ENCODE data around the gene SLC12A3.
A peak's percentile ranks its signal among the peaks of the same experiment; 100 is the strongest.
"Not testable (repeated sequence)": the region's sequence is repeated elsewhere in the genome, so short reads cannot be mapped to it uniquely, and the experiment has no call there.

SLC12A3 gene

DNA sequence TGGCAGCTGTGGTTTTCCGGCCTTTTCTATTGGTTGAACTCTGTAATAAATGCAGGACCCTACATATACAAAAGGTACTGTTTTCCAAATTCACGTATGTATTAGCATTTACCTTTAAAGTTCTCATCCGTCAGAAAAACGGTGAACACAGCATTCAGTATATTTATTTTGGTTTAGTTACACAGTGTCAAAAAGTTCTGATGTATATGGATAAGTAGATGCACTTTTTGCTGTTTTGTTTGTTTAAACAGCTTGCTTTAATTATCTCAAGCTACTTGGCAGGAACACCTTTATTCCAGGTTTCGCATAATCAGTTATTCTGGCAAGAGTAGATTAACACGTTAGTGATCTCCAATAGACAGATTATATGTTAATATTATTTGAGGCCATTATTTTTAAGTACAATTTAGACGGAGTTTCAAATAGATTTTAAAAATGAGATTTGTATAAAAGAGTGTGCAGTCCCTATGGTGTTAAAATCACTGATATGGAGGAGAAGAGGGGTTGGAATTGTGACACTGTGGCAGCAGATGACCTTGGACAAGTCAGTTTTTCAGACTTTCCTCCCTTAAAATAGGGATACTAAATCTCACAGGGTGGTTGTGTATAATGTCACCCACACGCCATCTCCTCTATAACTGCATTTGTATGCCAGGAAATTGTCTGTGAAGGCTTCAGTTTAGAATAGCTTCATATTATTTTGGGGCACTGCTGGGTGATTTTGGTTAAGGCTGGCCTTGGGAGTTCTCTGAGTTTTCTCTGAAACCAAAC is 69.0 kb downstream of the SLC12A3 start:
- H3K9ac ChIP-seq (ENCODE audit: low read depth, low read length), result no peak overlapping the region
- H3K4me3 ChIP-seq (ENCODE audit: low read depth, low read length), result peak overlapping the region; percentile 86
- H3K9me3 ChIP-seq (ENCODE audit: control insufficient read depth, insufficient read depth, low read length), result no peaks in the 10 kb centered on the region
- H3K27me3 ChIP-seq (ENCODE audit: control insufficient read depth, insufficient read depth, low read length), result no peaks in the 10 kb centered on the region
- peaks cover 8% of the 10 kb centered on the region for H3K4me1 ChIP-seq (ENCODE audit: control insufficient read depth, insufficient read depth, low read length)
- peaks cover 20% of the 10 kb centered on the region for H3K36me3 ChIP-seq (ENCODE audit: control insufficient read depth, insufficient read depth, low read length)

DNA sequence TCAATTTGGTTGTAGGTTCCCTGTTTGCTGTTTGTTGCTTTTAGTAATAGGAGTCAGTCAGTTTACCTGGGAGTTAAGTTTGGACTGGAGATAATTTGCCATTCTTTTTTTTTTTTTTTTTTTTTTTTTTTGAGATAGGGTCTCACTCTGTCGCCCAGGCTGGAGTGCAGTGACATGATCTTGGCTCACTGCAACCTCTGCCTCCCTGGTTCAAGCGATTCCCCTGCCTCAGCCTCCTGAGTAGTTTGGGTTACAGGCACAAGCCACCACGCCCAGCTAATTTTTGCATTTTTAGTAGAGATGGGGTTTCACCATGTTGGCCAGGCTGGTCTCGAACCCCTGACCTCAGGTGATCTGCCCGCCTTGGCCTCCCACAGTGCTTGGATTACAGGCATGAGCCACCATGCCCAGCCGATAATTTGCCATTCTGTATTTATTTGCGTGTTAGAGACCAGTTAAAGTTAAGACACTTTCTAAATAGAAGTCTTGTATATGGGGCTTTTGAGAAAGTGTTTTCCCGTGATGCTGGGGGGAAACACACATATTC is 69.7 kb downstream of the SLC12A3 start:
- peaks cover 24% of the 10 kb centered on the region for H3K36me3 ChIP-seq (ENCODE audit: control insufficient read depth, insufficient read depth, low read length)
- H3K9me3 ChIP-seq (ENCODE audit: control insufficient read depth, insufficient read depth, low read length); H3K4me3 ChIP-seq (ENCODE audit: low read depth, low read length); H3K27me3 ChIP-seq (ENCODE audit: control insufficient read depth, insufficient read depth, low read length); H3K9ac ChIP-seq (ENCODE audit: low read depth, low read length); H3K4me1 ChIP-seq (ENCODE audit: control insufficient read depth, insufficient read depth, low read length): not testable (repeated sequence)

DNA sequence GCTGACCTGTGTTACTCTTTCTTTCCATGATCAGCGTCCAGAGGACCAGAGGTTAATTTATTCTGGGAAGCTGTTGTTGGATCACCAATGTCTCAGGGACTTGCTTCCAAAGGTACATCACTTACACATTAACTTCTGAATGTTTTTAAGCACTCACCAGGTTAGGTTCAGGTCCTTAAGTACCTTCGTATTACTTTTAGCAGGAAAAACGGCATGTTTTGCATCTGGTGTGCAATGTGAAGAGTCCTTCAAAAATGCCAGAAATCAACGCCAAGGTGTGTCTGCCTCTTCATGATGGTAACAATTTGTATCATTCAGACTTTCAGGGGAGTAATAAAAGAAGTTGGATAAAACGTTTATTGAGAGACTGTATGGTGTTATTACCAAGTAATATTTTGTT is 70.2 kb downstream of the SLC12A3 start:
- Histone ChIP-seq H3K4me1 (ENCODE audit: control insufficient read depth, insufficient read depth, low read length) (peaks cover 8% of the 10 kb centered on the region), H3K4me3 (ENCODE audit: low read depth, low read length) (no peak overlapping the region), H3K27me3 (ENCODE audit: control insufficient read depth, insufficient read depth, low read length) (no peaks in the 10 kb centered on the region), H3K9ac (ENCODE audit: low read depth, low read length) (no peak overlapping the region), H3K36me3 (ENCODE audit: control insufficient read depth, insufficient read depth, low read length) (peaks cover 24% of the 10 kb centered on the region), H3K9me3 (ENCODE audit: control insufficient read depth, insufficient read depth, low read length) (no peaks in the 10 kb centered on the region)

DNA sequence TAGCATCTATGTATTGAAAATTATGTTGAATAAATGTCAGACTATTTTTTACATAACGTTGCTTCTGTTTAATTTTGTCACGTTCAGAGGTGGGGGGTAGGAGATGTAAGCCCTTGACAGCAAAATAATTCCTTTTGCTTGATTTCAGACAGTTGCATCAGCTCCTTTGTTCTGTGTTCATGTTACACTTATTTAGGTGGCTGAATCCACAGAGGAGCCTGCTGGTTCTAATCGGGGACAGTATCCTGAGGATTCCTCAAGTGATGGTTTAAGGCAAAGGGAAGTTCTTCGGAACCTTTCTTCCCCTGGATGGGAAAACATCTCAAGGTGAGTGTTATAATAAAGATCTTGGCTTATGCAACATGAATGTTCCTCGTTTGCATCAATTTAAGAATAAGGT is 71.5 kb downstream of the SLC12A3 start:
- peaks cover 30% of the 10 kb centered on the region for H3K36me3 ChIP-seq (ENCODE audit: control insufficient read depth, insufficient read depth, low read length)
- H3K9me3 ChIP-seq (ENCODE audit: control insufficient read depth, insufficient read depth, low read length), result no peaks in the 10 kb centered on the region
- no peaks in the 10 kb centered on the region for H3K27me3 ChIP-seq (ENCODE audit: control insufficient read depth, insufficient read depth, low read length)
- no peak overlapping the region for H3K9ac ChIP-seq (ENCODE audit: low read depth, low read length)
- peaks cover 3% of the 10 kb centered on the region for H3K4me1 ChIP-seq (ENCODE audit: control insufficient read depth, insufficient read depth, low read length)
- no peak overlapping the region for H3K4me3 ChIP-seq (ENCODE audit: low read depth, low read length)

DNA sequence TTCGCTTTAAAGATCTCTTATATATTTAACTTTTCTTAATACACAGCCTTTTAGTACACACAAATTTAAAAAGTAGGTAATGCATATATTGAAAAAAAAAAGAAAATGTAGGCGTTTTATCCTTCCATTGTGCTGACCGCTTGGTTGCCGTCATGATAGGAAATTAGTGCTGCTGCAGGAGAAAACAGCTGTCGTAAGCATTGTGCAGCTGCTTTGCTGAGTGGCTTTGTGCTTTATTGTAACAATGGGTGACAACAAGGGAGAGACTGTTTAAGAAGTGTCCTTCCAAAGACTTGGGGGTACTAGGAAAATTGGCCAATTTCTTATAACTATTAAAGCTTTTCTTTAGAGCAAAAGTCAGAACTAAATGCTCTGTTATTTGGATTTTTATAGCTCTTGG is 71.9 kb downstream of the SLC12A3 start:
- Histone ChIP-seq H3K36me3 (ENCODE audit: control insufficient read depth, insufficient read depth, low read length) (peaks cover 30% of the 10 kb centered on the region), H3K4me3 (ENCODE audit: low read depth, low read length) (no peak overlapping the region), H3K27me3 (ENCODE audit: control insufficient read depth, insufficient read depth, low read length) (no peaks in the 10 kb centered on the region), H3K9me3 (ENCODE audit: control insufficient read depth, insufficient read depth, low read length) (no peaks in the 10 kb centered on the region), H3K9ac (ENCODE audit: low read depth, low read length) (no peak overlapping the region), H3K4me1 (ENCODE audit: control insufficient read depth, insufficient read depth, low read length) (peaks cover 3% of the 10 kb centered on the region)

DNA sequence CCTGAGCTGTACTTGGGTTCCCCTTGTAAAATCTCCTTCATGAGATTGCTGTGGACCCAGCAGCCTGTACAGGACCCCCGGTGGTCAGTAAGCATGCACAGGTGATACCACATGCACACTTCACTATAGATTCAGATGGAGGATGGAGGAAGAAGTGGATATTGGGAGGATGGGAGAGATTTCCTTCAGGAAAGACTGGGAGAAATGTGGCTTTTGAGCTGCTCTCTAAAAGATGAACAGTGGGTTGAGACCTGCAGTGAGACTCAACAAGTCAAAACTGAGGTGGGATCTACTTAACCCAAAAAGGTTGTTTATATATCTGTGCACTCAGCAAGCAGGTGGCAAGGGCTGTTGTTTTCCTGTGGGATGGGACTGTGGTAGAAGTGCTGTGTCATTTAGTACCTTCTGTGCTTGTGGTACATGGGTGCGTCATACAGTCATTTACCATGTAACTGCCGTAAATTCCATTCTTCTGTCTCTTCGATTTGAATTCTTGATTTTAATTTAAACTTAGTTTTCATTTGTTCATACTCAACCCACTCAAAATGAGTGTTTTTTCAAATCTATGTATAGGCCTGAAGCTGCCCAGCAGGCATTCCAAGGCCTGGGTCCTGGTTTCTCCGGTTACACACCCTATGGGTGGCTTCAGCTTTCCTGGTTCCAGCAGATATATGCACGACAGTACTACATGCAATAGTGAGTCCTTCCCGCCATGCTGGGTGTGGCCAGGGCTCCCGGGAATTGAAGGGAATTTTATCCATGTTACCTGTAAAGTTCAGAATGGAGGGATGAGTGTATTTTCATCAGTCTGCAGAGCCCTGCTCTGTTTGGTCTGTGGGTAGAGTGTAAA is 73.9 kb downstream of the SLC12A3 start:
- H3K4me3 ChIP-seq (ENCODE audit: low read depth, low read length), result no peak overlapping the region
- no peaks in the 10 kb centered on the region for H3K4me1 ChIP-seq (ENCODE audit: control insufficient read depth, insufficient read depth, low read length)
- H3K9ac ChIP-seq (ENCODE audit: low read depth, low read length), result no peak overlapping the region

DNA sequence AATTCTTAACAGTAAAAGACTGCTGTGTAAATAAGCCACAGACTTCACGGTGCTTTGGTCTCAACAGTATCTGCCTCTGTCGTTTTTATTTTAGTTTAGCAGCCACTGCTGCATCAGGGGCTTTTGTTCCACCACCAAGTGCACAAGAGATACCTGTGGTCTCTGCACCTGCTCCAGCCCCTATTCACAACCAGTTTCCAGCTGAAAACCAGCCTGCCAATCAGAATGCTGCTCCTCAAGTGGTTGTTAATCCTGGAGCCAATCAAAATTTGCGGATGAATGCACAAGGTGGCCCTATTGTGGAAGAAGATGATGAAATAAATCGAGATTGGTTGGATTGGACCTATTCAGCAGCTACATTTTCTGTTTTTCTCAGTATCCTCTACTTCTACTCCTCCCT is 74.8 kb downstream of the SLC12A3 start:
- no peaks in the 10 kb centered on the region for H3K4me1 ChIP-seq (ENCODE audit: control insufficient read depth, insufficient read depth, low read length)
- H3K9me3 ChIP-seq (ENCODE audit: control insufficient read depth, insufficient read depth, low read length), result no peaks in the 10 kb centered on the region
- no peak overlapping the region for H3K4me3 ChIP-seq (ENCODE audit: low read depth, low read length)
- no peak overlapping the region for H3K9ac ChIP-seq (ENCODE audit: low read depth, low read length)
- H3K36me3 ChIP-seq (ENCODE audit: control insufficient read depth, insufficient read depth, low read length), result peaks cover 34% of the 10 kb centered on the region
- H3K27me3 ChIP-seq (ENCODE audit: control insufficient read depth, insufficient read depth, low read length), result no peaks in the 10 kb centered on the region

More for the DNA sequence above, 73.9 kb downstream of the SLC12A3 start:
- no peaks in the 10 kb centered on the region for H3K27me3 ChIP-seq (ENCODE audit: control insufficient read depth, insufficient read depth, low read length)
- peaks cover 34% of the 10 kb centered on the region for H3K36me3 ChIP-seq (ENCODE audit: control insufficient read depth, insufficient read depth, low read length)
- no peaks in the 10 kb centered on the region for H3K9me3 ChIP-seq (ENCODE audit: control insufficient read depth, insufficient read depth, low read length)

DNA sequence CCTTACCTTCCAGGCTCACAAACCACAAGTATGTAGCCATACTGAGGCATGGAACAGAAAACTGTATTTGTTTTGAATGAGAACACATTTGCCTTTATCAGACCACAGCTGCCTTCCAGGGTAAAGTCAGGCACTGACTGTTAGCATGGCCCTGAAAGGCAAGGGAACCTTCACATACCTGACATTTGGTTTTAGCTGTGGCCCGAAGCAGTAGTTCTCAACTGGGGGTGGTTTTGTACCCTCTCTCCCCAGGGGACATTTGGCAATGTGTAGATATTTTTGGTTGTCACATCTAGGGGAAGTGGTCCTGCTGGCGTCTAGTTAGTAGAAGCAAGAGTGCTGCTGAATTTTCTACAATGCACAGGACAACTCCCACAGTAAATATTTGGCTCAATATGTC is 76.1 kb downstream of the SLC12A3 start:
- Histone ChIP-seq H3K9ac (ENCODE audit: low read depth, low read length) (no peak overlapping the region), H3K36me3 (ENCODE audit: control insufficient read depth, insufficient read depth, low read length) (peaks cover 31% of the 10 kb centered on the region), H3K9me3 (ENCODE audit: control insufficient read depth, insufficient read depth, low read length) (no peaks in the 10 kb centered on the region), H3K4me3 (ENCODE audit: low read depth, low read length) (no peak overlapping the region), H3K27me3 (ENCODE audit: control insufficient read depth, insufficient read depth, low read length) (no peaks in the 10 kb centered on the region), H3K4me1 (ENCODE audit: control insufficient read depth, insufficient read depth, low read length) (no peaks in the 10 kb centered on the region)

DNA sequence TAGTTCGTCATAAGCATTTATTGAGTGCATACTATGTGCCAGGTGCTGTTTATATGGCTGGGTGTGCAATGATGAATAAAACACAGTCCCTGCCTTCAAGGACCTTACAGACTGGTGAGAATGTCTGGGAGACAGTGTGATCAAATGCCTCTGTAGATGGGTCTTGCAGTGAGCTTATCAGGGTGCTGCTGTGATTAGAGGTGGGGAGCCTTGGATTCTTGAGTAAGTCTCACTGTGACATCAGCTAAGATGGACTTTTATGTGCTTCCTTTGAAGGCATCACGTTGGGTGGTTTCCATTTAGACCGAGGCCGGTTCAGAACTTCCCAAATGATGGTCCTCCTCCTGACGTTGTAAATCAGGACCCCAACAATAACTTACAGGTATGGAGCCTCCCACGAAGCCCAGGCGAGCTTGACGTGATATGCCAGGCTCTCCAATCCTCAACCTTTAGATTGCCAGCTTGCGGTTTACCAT is 76.9 kb downstream of the SLC12A3 start:
- Histone ChIP-seq H3K27me3 (ENCODE audit: control insufficient read depth, insufficient read depth, low read length) (no peaks in the 10 kb centered on the region), H3K4me3 (ENCODE audit: low read depth, low read length) (no peak overlapping the region), H3K9me3 (ENCODE audit: control insufficient read depth, insufficient read depth, low read length) (no peaks in the 10 kb centered on the region), H3K36me3 (ENCODE audit: control insufficient read depth, insufficient read depth, low read length) (peaks cover 28% of the 10 kb centered on the region), H3K4me1 (ENCODE audit: control insufficient read depth, insufficient read depth, low read length) (no peaks in the 10 kb centered on the region), H3K9ac (ENCODE audit: low read depth, low read length) (no peak overlapping the region)

DNA sequence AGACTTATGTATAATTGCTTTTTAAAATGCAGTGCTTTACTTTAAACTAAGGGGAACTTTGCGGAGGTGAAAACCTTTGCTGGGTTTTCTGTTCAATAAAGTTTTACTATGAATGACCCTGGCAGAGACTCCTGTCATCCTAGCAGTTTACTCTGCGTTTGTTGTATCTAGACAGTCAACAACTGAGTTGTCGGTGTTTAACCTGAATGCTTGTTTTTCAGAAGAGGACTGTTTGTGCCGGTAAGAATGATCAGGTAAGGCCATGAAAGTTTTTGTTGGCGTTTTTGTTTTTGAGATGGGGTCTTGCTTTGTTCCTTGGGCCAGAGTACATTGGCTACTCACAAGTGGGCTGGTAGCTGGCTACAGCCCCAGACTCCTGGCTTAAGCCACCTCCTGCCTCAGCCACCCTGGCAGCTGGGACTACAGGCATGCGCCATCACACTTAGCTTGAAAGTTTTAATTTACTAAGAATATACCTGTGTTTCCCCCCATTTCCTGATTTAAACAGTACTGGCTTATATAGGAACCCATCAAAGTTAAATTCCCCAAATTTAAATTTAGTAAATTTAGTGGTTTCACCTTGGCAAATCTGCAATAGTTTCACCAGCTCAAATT is 78.9 kb downstream of the SLC12A3 start:
- Histone ChIP-seq H3K9me3 (ENCODE audit: control insufficient read depth, insufficient read depth, low read length) (no peaks in the 10 kb centered on the region), H3K4me3 (ENCODE audit: low read depth, low read length) (no peak overlapping the region), H3K4me1 (ENCODE audit: control insufficient read depth, insufficient read depth, low read length) (peaks cover 2% of the 10 kb centered on the region), H3K36me3 (ENCODE audit: control insufficient read depth, insufficient read depth, low read length) (peaks cover 16% of the 10 kb centered on the region), H3K27me3 (ENCODE audit: control insufficient read depth, insufficient read depth, low read length) (no peaks in the 10 kb centered on the region), H3K9ac (ENCODE audit: low read depth, low read length) (no peak overlapping the region)

DNA sequence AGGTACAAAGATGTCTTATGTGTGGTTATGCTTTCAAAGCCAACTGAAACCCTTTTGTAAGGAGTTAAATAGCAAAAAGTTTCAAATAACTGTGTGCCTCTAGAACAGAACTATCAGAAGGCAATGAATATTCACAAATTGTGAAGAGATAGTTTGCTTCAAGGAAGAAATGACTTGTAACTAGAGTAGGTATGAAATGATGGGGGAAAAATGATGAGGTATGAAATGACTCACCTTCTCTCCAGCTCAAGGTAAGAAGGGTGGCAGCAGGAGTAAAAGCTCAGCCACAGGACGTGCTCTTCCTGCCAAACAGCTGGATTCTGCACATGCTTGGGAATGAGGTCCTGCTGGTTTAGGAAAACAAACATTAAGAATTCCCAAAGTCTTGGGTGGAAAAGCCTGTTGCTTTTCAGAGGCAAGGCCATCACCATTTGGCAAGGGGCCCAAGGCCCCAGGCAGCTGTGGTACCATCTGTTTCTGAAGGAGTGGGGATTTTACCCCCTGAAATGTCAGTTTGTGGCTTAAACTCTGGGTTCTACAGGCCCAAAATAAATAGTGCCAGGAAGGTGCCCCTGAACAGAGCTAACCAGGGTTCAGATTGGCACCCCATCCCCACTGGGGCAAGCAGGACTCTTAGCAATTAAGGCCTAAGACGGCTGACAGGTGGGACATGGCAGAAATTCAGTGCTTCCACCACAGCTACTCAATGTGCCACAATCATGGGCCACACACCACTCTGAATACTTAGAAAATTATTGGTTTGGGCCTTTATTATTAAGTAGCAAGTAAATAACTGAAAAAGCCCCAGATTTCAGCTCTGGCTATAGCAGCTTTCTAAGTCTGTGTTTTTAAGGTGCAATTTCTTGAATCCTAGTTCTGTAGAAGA is 80.2 kb downstream of the SLC12A3 start:
- H3K36me3 ChIP-seq (ENCODE audit: control insufficient read depth, insufficient read depth, low read length), result peaks cover 10% of the 10 kb centered on the region
- H3K9me3 ChIP-seq (ENCODE audit: control insufficient read depth, insufficient read depth, low read length), result no peaks in the 10 kb centered on the region
- no peak overlapping the region for H3K4me3 ChIP-seq (ENCODE audit: low read depth, low read length)
- H3K27me3 ChIP-seq (ENCODE audit: control insufficient read depth, insufficient read depth, low read length), result no peaks in the 10 kb centered on the region
- H3K4me1 ChIP-seq (ENCODE audit: control insufficient read depth, insufficient read depth, low read length), result peaks cover 2% of the 10 kb centered on the region
- H3K9ac ChIP-seq (ENCODE audit: low read depth, low read length), result no peak overlapping the region

Data from iPS-15b (cell line).